ENCODE measurements around the gene MTOR. TPM values are rescaled to one million over a fixed set of nuclear protein-coding genes. Genes with fewer than 3 reads are reported as not detected.

MTOR gene
- total RNA-seq, 1 donor from 2014 or later: 34.9 TPM

GRCh38 chr1:11245904-11246719 is 16.2 kb downstream of the MTOR start:
- H3K9me3 ChIP-seq (replicated peaks): no peaks in the 10 kb centered on the region
- DNase-seq: no peak
- intact Hi-C loops (cut with micrococcal nuclease): no loop called here
- no peak overlapping the region for H3K4me3 ChIP-seq
- H3K27ac ChIP-seq (replicated peaks): no peak overlapping the region
- no peaks in the 10 kb centered on the region for H3K27me3 ChIP-seq (ENCODE audit: low read depth)
- no peak for TF ChIP-seq CTCF (IDR thresholded peaks at IDR 0.05; ENCODE audit: borderline replicate concordance)
- H3K36me3 ChIP-seq: peaks cover 84% of the 10 kb centered on the region
- H3K4me1 ChIP-seq: no peaks in the 10 kb centered on the region

GRCh38 chr1:11245248-11245647 is 17.1 kb downstream of the MTOR start:
- TF ChIP-seq CTCF (IDR thresholded peaks at IDR 0.05; ENCODE audit: borderline replicate concordance): no peak
- Histone ChIP-seq H3K4me3 (no peak overlapping the region), H3K9me3 (replicated peaks) (no peaks in the 10 kb centered on the region), H3K27me3 (ENCODE audit: low read depth) (no peaks in the 10 kb centered on the region), H3K27ac (replicated peaks) (no peak overlapping the region), H3K4me1 (no peaks in the 10 kb centered on the region), H3K36me3 (peaks cover 84% of the 10 kb centered on the region)
- intact Hi-C loops (cut with micrococcal nuclease): no loop called here
- no peak for DNase-seq

GRCh38 chr1:11238311-11238710 is 24.0 kb downstream of the MTOR start:
- H3K4me3 ChIP-seq: no peak overlapping the region
- peaks cover 98% of the 10 kb centered on the region for H3K36me3 ChIP-seq
- DNase-seq: no peak
- peaks cover 19% of the 10 kb centered on the region for H3K4me1 ChIP-seq
- H3K27me3 ChIP-seq (ENCODE audit: low read depth): no peaks in the 10 kb centered on the region
- no peak overlapping the region for H3K27ac ChIP-seq (replicated peaks)
- H3K9me3 ChIP-seq (replicated peaks): no peaks in the 10 kb centered on the region
- TF ChIP-seq CTCF (IDR thresholded peaks at IDR 0.05; ENCODE audit: borderline replicate concordance): no peak
- intact Hi-C loops (cut with micrococcal nuclease): no loop called here

- no peak for DNase-seq
- intact Hi-C loops (cut with micrococcal nuclease): no loop called here
Observed at GRCh38 chr1:11237356-11237755, 25.0 kb downstream of the MTOR start.

GRCh38 chr1:11233208-11233607 is 29.1 kb downstream of the MTOR start:
- H3K4me1 ChIP-seq: peaks cover 19% of the 10 kb centered on the region
- H3K27me3 ChIP-seq (ENCODE audit: low read depth): no peaks in the 10 kb centered on the region
- H3K27ac ChIP-seq (replicated peaks): no peak overlapping the region
- no peak for DNase-seq
- no peak overlapping the region for H3K4me3 ChIP-seq
- H3K36me3 ChIP-seq: peaks cover 100% of the 10 kb centered on the region
- H3K9me3 ChIP-seq (replicated peaks): no peaks in the 10 kb centered on the region
- intact Hi-C loops (cut with micrococcal nuclease): no loop called here
- no peak for TF ChIP-seq CTCF (IDR thresholded peaks at IDR 0.05; ENCODE audit: borderline replicate concordance)

More at GRCh38 chr1:11237356-11237755, 25.0 kb downstream of the MTOR start:
- no peaks in the 10 kb centered on the region for H3K27me3 ChIP-seq (ENCODE audit: low read depth)
- no peak overlapping the region for H3K4me3 ChIP-seq
- peaks cover 98% of the 10 kb centered on the region for H3K36me3 ChIP-seq
- no peaks in the 10 kb centered on the region for H3K9me3 ChIP-seq (replicated peaks)
- H3K4me1 ChIP-seq: peaks cover 19% of the 10 kb centered on the region
- H3K27ac ChIP-seq (replicated peaks): peak overlapping the region; percentile 60
- no peak for TF ChIP-seq CTCF (IDR thresholded peaks at IDR 0.05; ENCODE audit: borderline replicate concordance)
